ENCODE data around the gene DNAH9. TPM values are rescaled to one million over a fixed set of nuclear protein-coding genes. Genes with fewer than 3 reads are reported as not detected.
A peak's percentile ranks its signal among the peaks of the same experiment; 100 is the strongest.

DNAH9 gene
- total and polyA plus RNA-seq, 2 donors from 2014 or later = 3.7 to 6.9 TPM

DNA sequence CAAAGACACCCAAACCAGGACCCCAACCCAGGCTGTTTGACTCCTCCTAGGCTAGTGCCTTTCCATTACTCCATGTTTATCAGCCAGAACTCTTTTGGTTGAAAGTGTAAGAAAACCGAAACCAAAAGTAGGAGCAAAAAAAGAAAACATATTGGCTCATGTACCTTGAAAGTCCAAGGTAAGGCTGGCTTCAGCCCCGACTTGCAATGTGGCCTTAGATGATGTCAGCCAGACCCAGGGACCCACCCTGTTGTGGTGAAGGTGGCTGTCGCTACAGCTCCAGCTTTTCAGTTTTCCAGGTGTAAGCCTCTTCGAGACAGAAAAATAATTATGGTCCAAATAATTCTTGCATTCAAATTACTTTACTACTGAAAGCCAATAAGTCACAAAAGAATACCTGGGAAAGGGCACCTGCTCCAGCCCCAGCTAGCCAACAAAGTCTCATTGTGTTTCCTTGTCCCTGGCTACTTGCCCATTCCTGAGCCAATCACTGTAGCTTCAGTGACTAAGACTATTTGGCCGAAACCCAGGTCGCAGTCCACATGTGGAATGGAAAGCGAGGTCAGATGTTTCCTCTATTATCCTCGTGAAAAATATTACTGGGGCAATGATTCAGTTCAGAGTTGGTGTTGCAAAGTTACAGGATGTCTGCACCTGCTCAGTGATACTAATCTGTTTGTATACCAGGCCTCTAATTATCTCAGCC lies 20.7 kb downstream of the DNAH9 start:
- FAIRE-seq (no peak), DNase-seq (peak in 1 of 5 donors; percentile 43)
- Histone ChIP-seq H3K4me3 (ENCODE audit: low read length in 3 of 3) (no peak overlapping the region), H3K9ac (ENCODE audit: low read length in 3 of 3) (no peak overlapping the region), H3K27ac (ENCODE audit: low read depth in 2 of 2, low read length in 2 of 2) (no peak overlapping the region), H3K27me3 (ENCODE audit: control insufficient read depth, insufficient read depth, low read length) (no peaks in the 10 kb centered on the region), H3K36me3 (ENCODE audit: control insufficient read depth in 2 of 3, insufficient read depth in 3 of 3, low read length in 3 of 3) (no peaks in the 10 kb centered on the region), H3K4me1 (ENCODE audit: control insufficient read depth in 2 of 3, insufficient read depth in 2 of 3, low read depth in 1 of 3, low read length in 3 of 3) (no peaks in the 10 kb centered on the region), H3K9me3 (ENCODE audit: control insufficient read depth in 2 of 3, insufficient read depth in 1 of 3, low read length in 3 of 3) (no peaks in the 10 kb centered on the region)
- intact Hi-C loops (cut with DNase I) = no loop called here
- no peak for TF ChIP-seq CTCF (IDR thresholded peaks at IDR 0.05; ENCODE audit: borderline replicate concordance, extremely low read depth, insufficient read depth)

GRCh38 chr17:11622492-11622891 lies 24.2 kb downstream of the DNAH9 start:
- H3K9me3 ChIP-seq (ENCODE audit: control insufficient read depth in 2 of 3, insufficient read depth in 1 of 3, low read length in 3 of 3) = no peaks in the 10 kb centered on the region
- TF ChIP-seq CTCF (IDR thresholded peaks at IDR 0.05; ENCODE audit: borderline replicate concordance, extremely low read depth, insufficient read depth) = no peak
- no peaks in the 10 kb centered on the region for H3K4me1 ChIP-seq (ENCODE audit: control insufficient read depth in 2 of 3, insufficient read depth in 2 of 3, low read depth in 1 of 3, low read length in 3 of 3)
- no peak overlapping the region for H3K4me3 ChIP-seq (ENCODE audit: low read length in 3 of 3)
- no peak overlapping the region for H3K9ac ChIP-seq (ENCODE audit: low read length in 3 of 3)
- no peaks in the 10 kb centered on the region for H3K36me3 ChIP-seq (ENCODE audit: control insufficient read depth in 2 of 3, insufficient read depth in 3 of 3, low read length in 3 of 3)
- intact Hi-C loops (cut with DNase I) = no loop called here
- FAIRE-seq (no peak), DNase-seq (no peak)
- H3K27ac ChIP-seq (ENCODE audit: low read depth in 2 of 2, low read length in 2 of 2) = no peak overlapping the region
- no peaks in the 10 kb centered on the region for H3K27me3 ChIP-seq (ENCODE audit: control insufficient read depth, insufficient read depth, low read length)

DNA sequence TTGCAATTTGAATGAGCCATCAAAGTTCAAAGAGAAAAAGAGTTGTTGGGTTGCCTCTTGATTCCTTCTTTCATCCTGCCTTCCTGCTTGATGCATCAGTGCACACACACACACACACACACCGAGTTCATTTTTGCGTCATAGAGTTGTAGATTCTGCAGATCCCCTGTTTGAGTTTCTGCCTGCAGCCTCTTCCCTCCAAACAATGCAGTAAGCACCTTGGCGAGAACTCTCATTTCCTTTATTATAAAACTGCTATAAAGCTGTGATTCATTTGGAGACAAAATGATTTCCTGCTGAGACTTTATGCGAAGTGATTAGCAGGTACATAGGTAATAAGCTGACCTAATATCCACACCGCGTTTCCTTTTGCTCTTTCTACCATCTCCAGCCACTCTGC lies 26.7 kb downstream of the DNAH9 start:
- FAIRE-seq = no peak
- no peaks in the 10 kb centered on the region for H3K27me3 ChIP-seq (ENCODE audit: control insufficient read depth, insufficient read depth, low read length)
- no peak overlapping the region for H3K9ac ChIP-seq (ENCODE audit: low read length in 3 of 3)
- H3K36me3 ChIP-seq (ENCODE audit: control insufficient read depth in 2 of 3, insufficient read depth in 3 of 3, low read length in 3 of 3) = no peaks in the 10 kb centered on the region
- no peak for TF ChIP-seq CTCF (IDR thresholded peaks at IDR 0.05; ENCODE audit: borderline replicate concordance, extremely low read depth, insufficient read depth)
- intact Hi-C loops (cut with DNase I) = no loop called here
- H3K9me3 ChIP-seq (ENCODE audit: control insufficient read depth in 2 of 3, insufficient read depth in 1 of 3, low read length in 3 of 3) = no peaks in the 10 kb centered on the region
- no peak overlapping the region for H3K4me3 ChIP-seq (ENCODE audit: low read length in 3 of 3)
- H3K4me1 ChIP-seq (ENCODE audit: control insufficient read depth in 2 of 3, insufficient read depth in 2 of 3, low read depth in 1 of 3, low read length in 3 of 3) = no peaks in the 10 kb centered on the region
- H3K27ac ChIP-seq (ENCODE audit: low read depth in 2 of 2, low read length in 2 of 2) = no peak overlapping the region
- peak in 1 of 5 donors; percentile 9 for DNase-seq

- intact Hi-C loops (cut with DNase I) = no loop called here
- Histone ChIP-seq H3K9ac (ENCODE audit: low read length in 3 of 3) (no peak overlapping the region), H3K27me3 (ENCODE audit: control insufficient read depth, insufficient read depth, low read length) (no peaks in the 10 kb centered on the region), H3K9me3 (ENCODE audit: control insufficient read depth in 2 of 3, insufficient read depth in 1 of 3, low read length in 3 of 3) (no peaks in the 10 kb centered on the region), H3K4me1 (ENCODE audit: control insufficient read depth in 2 of 3, insufficient read depth in 2 of 3, low read depth in 1 of 3, low read length in 3 of 3) (no peaks in the 10 kb centered on the region), H3K27ac (ENCODE audit: low read depth in 2 of 2, low read length in 2 of 2) (no peak overlapping the region), H3K4me3 (ENCODE audit: low read length in 3 of 3) (no peak overlapping the region), H3K36me3 (ENCODE audit: control insufficient read depth in 2 of 3, insufficient read depth in 3 of 3, low read length in 3 of 3) (no peaks in the 10 kb centered on the region)
- FAIRE-seq (no peak), DNase-seq (no peak)
- TF ChIP-seq CTCF (IDR thresholded peaks at IDR 0.05; ENCODE audit: borderline replicate concordance, extremely low read depth, insufficient read depth) = no peak
These were observed 27.6 kb downstream of the DNAH9 start for GRCh38 chr17:11625878-11626277.
